GM18867 (cell line): ENCODE measurements around the gene AATK.

Experiments
- ATAC-seq: cut with Tn5 transposase; IDR thresholded peaks from one replicate; pipeline ENCODE4 v1.9.1; 2021; ENCODE audit warnings: mild to moderate bottlenecking, moderate library complexity; ENCODE audit not compliant: unreplicated experiment

Gene AATK

DNA sequence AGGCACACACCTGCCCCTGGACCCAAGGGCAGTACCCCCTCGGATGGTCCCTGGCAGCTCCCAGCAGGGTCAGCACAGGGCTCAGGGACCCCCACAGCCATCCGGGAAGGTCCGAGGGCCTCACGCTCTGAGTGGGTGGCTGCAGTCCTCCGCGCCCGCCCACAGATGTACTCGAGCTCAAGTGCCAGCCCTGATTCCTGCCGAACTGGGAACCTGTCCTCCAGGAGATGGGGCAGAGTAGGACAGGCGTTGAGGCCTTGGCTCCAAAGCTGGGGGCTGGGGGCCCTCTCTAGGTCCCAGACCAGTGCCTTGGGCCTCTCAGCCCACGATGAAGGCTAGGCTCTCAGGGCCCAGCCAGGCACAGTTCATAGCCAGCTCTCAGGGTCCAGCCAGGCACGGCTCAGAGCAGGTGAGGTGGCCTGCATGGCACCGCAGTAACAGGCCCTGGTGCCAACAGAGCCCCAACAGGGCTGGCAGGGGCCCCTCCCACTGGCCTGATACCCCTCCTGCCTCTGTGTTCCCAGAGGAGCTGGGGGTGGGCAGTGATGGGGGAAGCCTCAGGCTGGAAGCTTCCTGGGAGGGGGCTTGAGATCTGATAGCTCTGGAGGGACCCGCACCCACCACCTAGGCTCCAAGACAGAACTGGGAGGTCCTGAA, 36.2 kb downstream of the AATK start:
- ATAC-seq: no peak

GRCh38 chr17:81129289-81129688, 36.7 kb downstream of the AATK start:
- ATAC-seq: no peak

GRCh38 chr17:81128774-81129173, 37.2 kb downstream of the AATK start:
- ATAC-seq: no peak

GRCh38 chr17:81128338-81128737, 37.7 kb downstream of the AATK start:
- no peak for ATAC-seq

DNA sequence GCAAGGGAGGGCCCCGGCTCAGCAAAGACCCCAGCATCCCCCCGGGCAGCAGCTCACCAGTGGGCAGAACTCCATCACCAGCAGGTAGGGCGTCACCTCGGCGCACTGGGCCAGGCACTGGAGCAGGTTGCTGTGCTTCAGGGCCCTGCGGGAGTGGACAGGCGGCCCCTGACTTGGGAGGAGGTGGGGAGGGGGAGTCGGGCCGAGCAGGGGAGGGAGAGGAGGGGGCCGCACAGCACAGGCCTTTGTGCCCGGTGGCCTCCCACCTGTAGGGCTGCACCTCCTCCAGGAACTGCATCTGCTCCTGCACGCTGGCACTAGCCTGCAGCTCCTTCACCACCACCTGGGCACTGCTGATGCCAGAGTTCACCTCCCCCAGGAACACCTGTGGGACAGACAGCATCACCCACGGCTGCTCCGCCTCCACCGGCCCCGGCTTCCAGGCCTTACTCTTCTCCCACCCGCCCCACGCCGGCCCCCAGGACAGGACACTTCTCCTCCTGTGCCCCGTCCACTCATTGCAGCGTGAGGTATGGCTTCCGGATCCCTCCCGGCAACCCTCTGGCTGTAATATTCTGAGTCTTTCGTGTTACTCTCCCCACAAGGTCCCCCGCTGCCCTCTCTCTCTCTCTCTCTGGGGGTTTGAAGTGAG, 38.4 kb downstream of the AATK start:
- no peak for ATAC-seq

DNA sequence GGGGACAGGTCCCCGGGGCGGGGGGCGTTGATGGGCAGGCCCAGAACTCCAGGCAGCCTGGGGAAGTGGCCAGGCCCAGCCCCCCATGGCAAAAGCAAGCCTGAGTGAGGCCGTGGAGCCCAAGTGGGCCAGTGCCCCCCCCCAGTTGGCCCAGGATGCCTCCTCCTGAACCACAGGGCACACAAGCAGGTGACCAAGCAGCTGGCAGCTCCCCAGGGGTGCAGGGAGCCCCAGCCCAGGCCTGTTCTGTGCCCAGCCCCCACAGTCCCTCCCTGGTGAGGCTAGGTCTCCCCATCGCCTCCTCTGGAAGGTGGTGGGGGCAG, 38.9 kb downstream of the AATK start:
- no peak for ATAC-seq

DNA sequence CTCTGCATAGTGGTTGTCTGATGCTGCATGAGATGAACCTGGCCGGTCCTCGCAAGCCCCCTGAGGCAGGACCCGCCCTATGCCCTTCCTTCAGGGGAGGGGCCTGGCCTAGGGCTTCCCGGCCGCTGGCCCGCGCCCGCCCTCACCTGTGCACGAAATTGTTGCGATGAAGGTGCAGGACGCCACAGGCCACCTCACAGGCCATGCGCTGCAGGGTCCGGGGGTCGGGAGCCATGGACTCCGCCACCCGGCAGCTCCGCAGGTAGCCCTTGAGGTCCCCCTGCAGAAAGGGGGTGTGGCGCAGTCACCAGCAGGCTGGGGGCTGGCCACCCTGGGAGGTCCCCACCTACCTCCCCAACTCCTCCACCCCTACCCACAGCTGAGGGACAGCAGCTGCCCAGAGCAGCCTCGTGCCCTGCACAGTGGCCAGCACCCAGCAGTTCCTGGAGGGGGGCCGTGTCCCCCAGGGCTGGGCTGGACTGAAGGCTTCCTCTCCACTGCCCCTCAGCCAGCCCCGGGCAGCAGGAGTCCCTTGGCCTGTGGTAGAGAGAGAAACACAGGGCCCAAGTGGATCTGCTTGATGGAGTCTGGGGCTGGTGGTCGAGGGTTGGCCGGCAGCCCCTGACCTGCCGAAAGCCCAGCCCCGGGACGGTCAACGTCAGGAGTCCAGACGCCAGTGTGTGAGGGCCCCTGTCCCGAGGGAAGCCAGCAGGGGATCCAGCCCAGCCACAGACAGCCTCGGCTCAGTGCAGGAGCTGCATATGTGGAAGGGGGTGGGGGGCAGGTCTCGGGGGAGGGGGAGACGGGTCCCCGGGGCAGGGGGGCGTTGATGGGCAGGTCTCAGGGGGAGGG, 39.5 kb downstream of the AATK start:
- ATAC-seq: no peak

- no peak for ATAC-seq
Measured at GRCh38 chr17:81125573-81126081, 40.4 kb downstream of the AATK start.

- no peak for ATAC-seq
Measured at GRCh38 chr17:81124377-81124776, 41.6 kb downstream of the AATK start.

DNA sequence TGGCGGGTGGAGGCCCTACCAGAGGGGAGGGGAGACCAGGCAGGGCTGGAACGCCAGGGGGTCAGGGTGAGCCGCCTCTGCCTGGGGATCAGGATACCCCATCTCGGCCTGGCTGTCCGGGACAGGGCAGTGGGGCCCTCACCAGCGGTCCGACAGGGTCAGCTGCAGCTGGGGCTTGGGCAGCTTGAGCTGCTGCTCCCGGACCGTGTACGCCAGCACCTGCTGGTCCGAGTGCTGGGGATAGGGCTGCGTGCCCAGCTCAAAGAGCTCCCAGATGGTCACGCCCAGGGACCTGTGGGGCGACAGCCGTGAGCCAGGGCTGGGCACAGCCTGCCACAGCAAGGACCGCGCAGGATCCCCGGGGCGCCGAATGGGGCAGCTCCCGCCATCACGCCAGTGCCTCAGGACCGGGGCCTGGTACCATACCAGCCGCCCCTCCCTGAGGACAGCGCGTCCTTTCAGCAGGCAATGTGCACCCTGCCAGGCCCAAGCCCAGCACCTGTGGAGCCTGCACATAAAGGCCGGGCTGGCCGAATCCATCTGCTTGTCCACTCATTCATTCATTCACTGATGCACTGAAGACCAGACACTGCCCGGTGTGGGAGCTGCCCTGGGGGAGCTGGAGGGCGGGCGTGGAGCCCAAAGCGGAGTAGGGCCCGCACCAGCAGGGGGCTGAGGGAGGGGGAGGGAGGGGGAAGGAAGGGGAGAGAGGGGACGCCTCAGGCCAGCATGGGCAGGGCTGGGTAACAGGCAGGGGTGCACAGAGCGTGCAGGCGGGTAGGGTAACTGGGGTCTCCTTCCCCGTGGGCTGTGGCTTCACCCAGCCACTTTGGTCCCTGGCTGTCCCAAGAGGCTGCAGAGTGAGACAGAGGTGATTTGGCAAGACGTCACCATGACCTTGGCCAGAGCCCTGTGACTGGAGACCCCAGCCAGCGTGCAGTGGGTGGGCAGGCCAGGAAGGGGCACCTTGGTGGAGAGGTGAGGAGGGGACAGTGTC, 42.7 kb downstream of the AATK start:
- ATAC-seq: no peak

DNA sequence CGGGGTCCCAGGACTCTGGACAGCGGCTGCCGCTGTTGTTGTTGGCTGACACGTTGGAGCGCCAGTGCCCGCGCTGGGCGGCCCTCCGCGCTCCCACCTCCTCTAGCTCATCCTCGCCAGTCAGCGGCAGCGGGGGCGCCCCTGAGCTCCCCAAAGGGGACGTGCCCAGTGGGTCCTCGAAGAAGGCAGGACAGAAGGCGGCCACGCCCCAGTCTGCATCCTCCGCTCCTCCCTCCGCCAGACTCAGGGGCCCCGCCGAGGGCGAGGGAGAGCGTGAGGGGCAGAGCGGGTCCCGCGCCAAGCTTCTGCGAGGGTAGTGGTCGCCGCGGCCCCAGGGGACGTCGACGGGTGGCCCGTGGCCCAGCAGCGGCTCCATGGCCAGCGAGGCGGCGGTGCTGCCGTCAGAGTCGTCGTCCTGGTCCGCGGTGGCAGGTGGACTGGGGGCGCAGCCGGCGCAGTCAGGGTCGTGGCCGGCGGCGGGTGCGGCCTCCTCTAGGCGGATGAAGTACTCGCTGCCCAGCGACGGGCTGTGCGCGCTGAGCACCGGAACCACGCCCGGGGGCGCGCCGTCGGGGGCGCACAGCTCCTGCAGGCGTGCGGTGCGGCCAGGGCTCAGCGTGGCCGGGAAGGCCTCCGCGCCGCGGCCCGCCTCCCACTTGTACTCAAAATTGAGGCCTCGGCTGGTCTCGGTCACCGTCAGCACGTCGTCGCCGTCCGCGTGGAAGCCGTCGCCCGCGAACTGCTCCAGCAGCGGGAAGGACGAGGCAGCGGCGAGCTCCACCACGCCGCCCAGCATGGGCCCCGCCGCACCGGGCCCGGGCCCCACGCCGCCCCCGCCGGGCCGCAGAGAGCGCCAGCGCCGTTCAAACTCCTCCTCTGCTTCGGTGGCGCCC, 43.9 kb downstream of the AATK start:
- no peak for ATAC-seq

DNA sequence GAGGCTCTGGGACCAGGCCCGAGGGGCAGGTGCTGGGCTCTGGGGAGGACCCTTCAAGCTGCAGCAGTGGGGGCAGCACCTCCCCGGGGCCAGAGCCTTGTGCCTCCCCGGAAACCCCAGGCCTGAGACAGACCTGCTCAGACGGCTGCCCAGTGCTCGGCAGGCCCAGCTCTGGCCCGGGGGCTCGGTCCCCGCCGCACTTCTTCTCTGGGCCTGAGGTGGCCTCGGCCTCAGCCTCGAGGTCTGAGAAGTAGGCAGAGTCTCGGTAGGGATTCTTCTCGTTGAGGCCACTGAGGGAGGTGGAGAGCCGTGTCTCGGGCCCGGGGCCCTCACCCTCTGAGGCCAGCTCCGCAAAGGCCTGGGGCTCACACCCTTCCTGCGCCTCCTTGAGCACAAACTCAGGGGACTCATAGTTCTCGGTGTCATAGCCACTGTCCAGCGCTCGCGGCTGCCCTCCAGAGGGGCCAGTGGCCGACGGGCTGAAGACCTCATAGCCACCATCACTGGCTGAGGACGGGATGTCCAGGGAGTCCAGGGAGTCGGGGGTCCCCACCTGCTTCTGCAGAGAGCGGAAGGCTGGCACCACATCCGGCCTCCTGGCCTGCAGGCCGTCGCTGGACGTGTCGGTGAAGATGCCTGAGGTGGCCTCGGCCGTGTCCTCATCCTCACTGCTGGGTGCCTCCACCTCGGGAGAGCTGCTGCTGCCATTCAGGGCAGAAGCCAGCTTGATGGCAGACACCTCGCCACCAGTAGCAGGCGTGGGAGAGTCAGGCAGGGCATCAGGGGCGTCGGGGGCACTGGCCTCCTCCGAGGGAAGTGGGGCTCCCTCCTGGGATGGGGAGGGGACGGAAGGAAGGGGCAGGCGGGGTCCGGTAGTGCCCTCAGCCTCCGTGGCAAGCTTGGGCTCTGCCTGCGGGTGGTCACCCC, 45.1 kb downstream of the AATK start:
- ATAC-seq: no peak

DNA sequence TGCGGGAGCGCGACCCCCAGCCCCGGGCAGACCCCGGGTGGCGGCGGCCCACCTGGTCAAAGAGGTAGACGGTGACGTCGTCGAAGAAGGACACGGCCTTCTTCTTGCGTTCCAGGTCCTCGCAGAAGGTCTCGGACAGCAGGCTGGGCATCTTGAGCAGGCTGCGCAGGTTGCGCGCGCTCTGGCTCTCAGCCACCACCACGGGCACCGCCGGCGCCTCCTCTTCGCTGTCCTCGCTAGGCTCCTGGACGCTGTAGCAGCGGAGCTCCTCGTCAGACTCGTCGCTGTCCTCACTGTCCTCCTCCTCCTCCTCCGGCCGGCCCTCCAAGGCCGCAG, 45.9 kb downstream of the AATK start:
- no peak for ATAC-seq

DNA sequence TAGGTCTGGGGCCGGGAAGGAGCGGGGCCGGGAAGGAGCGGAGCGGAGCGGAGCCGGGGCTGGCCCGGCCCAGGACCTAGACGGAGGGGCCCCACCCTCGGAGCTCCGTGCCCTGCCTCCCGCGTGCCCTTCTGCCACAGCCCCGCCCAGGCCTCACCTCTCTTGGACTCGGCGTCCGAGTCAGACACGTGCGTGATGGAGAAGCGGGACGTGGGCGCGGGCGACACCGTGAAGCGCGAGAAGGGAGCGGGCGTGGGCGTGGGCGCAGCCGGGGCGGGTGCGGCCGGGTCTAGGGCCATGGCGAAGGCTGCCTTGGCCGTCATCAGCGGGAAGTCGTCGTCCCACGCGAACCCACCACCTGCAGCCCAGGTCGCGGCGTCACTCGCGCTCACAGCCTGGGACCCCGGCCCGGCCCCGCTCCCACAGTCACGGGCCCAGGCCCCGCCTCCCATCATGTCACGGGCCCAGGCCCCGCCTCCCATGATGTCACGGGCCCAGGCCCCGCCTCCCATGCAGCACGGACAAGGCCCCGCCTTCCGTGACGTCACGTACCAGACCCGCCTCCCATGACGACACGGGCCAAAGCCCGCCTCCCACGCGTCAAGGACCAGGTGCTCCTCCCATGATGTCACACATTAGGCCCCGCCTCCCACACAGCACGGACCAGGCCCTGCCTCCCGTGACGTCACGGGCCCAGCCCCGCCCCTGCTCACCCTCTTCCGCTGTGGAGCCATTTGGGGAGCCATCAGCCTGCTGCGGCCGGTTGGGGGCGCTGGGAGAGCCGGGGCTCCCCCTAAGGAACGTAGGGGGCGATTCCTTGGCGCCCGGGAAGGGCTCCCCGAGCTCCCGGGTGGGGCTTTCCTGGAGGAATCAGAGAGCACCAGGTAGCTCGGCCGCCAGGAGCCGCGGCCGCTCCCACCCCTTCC, 46.5 kb downstream of the AATK start:
- ATAC-seq: peak; percentile 47

GRCh38 chr17:81118308-81119221, 47.5 kb downstream of the AATK start:
- no peak for ATAC-seq

- ATAC-seq: no peak
Measured at GRCh38 chr17:81117672-81118198, 48.3 kb downstream of the AATK start.
